K562 (cell line): Measurements from ENCODE around the gene GABRB1. TPM values are rescaled to one million over a fixed set of nuclear protein-coding genes. Genes with fewer than 3 reads are reported as not detected.

ENCODE experiments used
- ATAC-seq: fragments of 200-7000 bp; cut with Tn5 transposase; 3 replicates; pipeline ENCODE4 v1.9.1; 2020; ENCODE audit warnings: moderate library complexity
- BruUV-seq: library from RNA; stranded (reverse); fragments of 400-500 nt; replicated peaks from 2 replicates; lab custom pipeline; 2021; lab: Mats Ljungman, UMichigan
- CTCF ChIA-PET: fragments of 300-600 bp; formaldehyde crosslinking; extraction: SDS; loops from one replicate; lab custom pipeline; 2021; ENCODE audit warnings: low intra/inter-chr PET ratio; lab: Yijun Ruan, JAX
- POLR2A ChIA-PET: fragments of 300-600, 350-650 bp; sonication (Branson Sonifier 250); formaldehyde crosslinking; extraction: SDS; loops from one replicate; lab custom pipeline; 2021; ENCODE audit warnings: antibody characterized with exemption, inconsistent platforms; lab: Yijun Ruan, JAX
- DNase-seq, 4 experiments: peaks; one replicate each; pipeline versions ENCODE4 v3.0.0 to v3.0.0-alpha.2; 2011 to 2018; ENCODE audit warnings: low spot score in 3 of 4, mixed read lengths in 3 of 4; ENCODE audit errors: extremely low read depth in 1 of 4
- FAIRE-seq: peaks from 2 replicates; lab custom pipeline; 2011; peaks lifted over from hg19 to GRCh38; lab: Jason Lieb, UNC
- H2AFZ ChIP-seq: 2 replicates; pipeline ENCODE4 v1.6.0; 2011; ENCODE audit warnings: low read depth, low read length, control low read depth, inconsistent platforms
- H3K27ac ChIP-seq: fragments of 200-600 bp; 3 replicates; pipeline ENCODE4 v1.8.0; 2011; ENCODE audit warnings: low read depth, mild to moderate bottlenecking, control low read depth, inconsistent platforms, low read length, moderate library complexity, mixed read lengths; ENCODE audit errors: extremely low read depth
- H3K27me3 ChIP-seq, 2 experiments: fragments of 300-600 bp in 1 of 2; 2 replicates in 1 of 2; 3 replicates in 1 of 2; pipeline versions ENCODE4 v1.6.0 to v1.8.0; 2011; ENCODE audit warnings: inconsistent platforms in 2 of 2, low read length in 2 of 2, mild to moderate bottlenecking in 1 of 2, mixed read lengths in 1 of 2, moderate library complexity in 1 of 2; ENCODE audit not compliant: control insufficient read depth in 2 of 2, insufficient read depth in 2 of 2
- H3K36me3 ChIP-seq: fragments of 300-600 bp; 3 replicates; pipeline ENCODE4 v1.8.0; 2011; ENCODE audit warnings: mild to moderate bottlenecking, low read length, inconsistent platforms; ENCODE audit not compliant: control insufficient read depth, insufficient read depth
- H3K4me1 ChIP-seq, 2 experiments: fragments of 200-600 bp in 1 of 2; replicated peaks in 1 of 2; 2 replicates in 1 of 2; 3 replicates in 1 of 2; pipeline versions ENCODE4 v1.5.1 to v1.8.0; 2011; ENCODE audit warnings: inconsistent platforms in 2 of 2, low read length in 2 of 2, mild to moderate bottlenecking in 1 of 2, mixed read lengths in 1 of 2, moderate library complexity in 1 of 2; ENCODE audit not compliant: control insufficient read depth in 2 of 2, insufficient read depth in 2 of 2
- H3K4me2 ChIP-seq: 2 replicates; pipeline ENCODE4 v1.6.1; 2011; ENCODE audit warnings: low read length, control low read depth, inconsistent platforms, mixed read lengths; ENCODE audit not compliant: insufficient read depth
- H3K4me3 ChIP-seq: fragments of 200-600 bp; sonication (generic), shearing (Covaris generic); 2 replicates; pipeline ENCODE4 v1.5.1; 2016; ENCODE audit warnings: control low read depth, inconsistent platforms
- H3K79me2 ChIP-seq: fragments of 200-600 bp; 3 replicates; pipeline ENCODE4 v1.8.0; 2011; ENCODE audit warnings: low read length, inconsistent platforms; ENCODE audit not compliant: control insufficient read depth, insufficient read depth
- H3K9ac ChIP-seq, 2 experiments: 2 replicates each; pipeline versions ENCODE4 v1.6.0 to v1.6.1; 2011; ENCODE audit warnings: low read depth in 2 of 2, low read length in 2 of 2, control low read depth in 1 of 2, inconsistent platforms in 1 of 2, mild to moderate bottlenecking in 1 of 2, mixed read lengths in 1 of 2; ENCODE audit not compliant: insufficient read depth in 1 of 2
- H3K9me1 ChIP-seq: one replicate; pipeline ENCODE4 v1.6.0; 2011; ENCODE audit warnings: inconsistent platforms, mild to moderate bottlenecking, low read length, moderate library complexity; ENCODE audit not compliant: control insufficient read depth, insufficient read depth
- H3K9me3 ChIP-seq: replicated peaks from 2 replicates; pipeline ENCODE4 v1.5.1; 2011; ENCODE audit warnings: low read depth, low read length, inconsistent platforms; ENCODE audit not compliant: control insufficient read depth, insufficient read depth
- H4K20me1 ChIP-seq: replicated peaks from 2 replicates; pipeline ENCODE4 v1.6.1; 2011; ENCODE audit warnings: low read length, inconsistent platforms, mixed read lengths; ENCODE audit not compliant: control insufficient read depth, insufficient read depth
- DACH1 ChIP-seq: fragments of 450-650 bp; IDR thresholded peaks from 2 replicates; pipeline ENCODE4 v1.6.1; 2018; ENCODE audit not compliant: partially characterized antibody
- EP300 ChIP-seq: IDR thresholded peaks from 2 replicates; pipeline ENCODE4 v1.6.1; 2012; ENCODE audit warnings: low read length, improper control_type of control experiment
- KDM1A ChIP-seq, 2 experiments: fragments of 450-650 bp; IDR thresholded peaks; 2 replicates each; pipeline ENCODE4 v1.6.1; 2016; ENCODE audit warnings: mild to moderate bottlenecking in 2 of 2
- MCM7 ChIP-seq, 2 experiments: fragments of 450-650 bp; IDR thresholded peaks; 2 replicates each; pipeline ENCODE4 v1.6.1; 2016 to 2018
- SAP30 ChIP-seq: fragments of 200-600 bp; sonication (generic); IDR thresholded peaks from 2 replicates; pipeline ENCODE4 v1.6.1; 2012; ENCODE audit warnings: borderline replicate concordance, low read depth, mild to moderate bottlenecking, moderate library complexity, low read length, control low read depth, inconsistent platforms; ENCODE audit not compliant: insufficient read depth, poor library complexity, severe bottlenecking
- ZBTB11 ChIP-seq, 3 experiments: fragments of 200-800 bp in 1 of 3; fragments of 250-450 bp in 1 of 3; fragments of 450-650 bp in 1 of 3; sonication (Bioruptor Pico) in 1 of 3; sonication (Bioruptor generic) in 1 of 3; formaldehyde crosslinking in 1 of 3; IDR thresholded peaks; 2 replicates each; pipeline versions ENCODE4 v1.6.1 to v1.8.0; 2016 to 2022; ENCODE audit warnings: mild to moderate bottlenecking in 2 of 3, missing genetic modification characterization in 2 of 3, missing compliant biosample characterization in 1 of 3, moderate library complexity in 1 of 3
- ZNF75A ChIP-seq: fragments of 450-650 bp; formaldehyde crosslinking; IDR thresholded peaks from 2 replicates; pipeline ENCODE4 v1.4.0; 2020; ENCODE audit warnings: mild to moderate bottlenecking
- WGBS: fragments of 100-300 bp; shearing (Covaris generic); methylation state at CpG from one replicate; pipeline ENCODE4 v1.1.6; 2016; ENCODE audit warnings: low coverage, mixed read lengths; ENCODE audit not compliant: insufficient coverage; ENCODE audit errors: missing lambda C conversion rate; 5-methylcytosine and 5-hydroxymethylcytosine counted together
- in situ Hi-C: fragments of 300-500 bp; cut with MboI; formaldehyde crosslinking; loops from 4 replicates; pipeline ENCODE4 v1.15.0; 2018; ENCODE audit warnings: inconsistent platforms, mixed read lengths
- intact Hi-C: fragments of 100-400 bp; cut with micrococcal nuclease; formaldehyde crosslinking; loops from 2 replicates; pipeline ENCODE4 v1.14.2; 2022
- polyA plus RNA-seq, 8 experiments: library from polyadenylated mRNA; depleted of rRNA in 4 of 8; stranded (reverse) in 5 of 8; unstranded in 3 of 8; fragments of >200 nt; fragmentation: Nextera tagmentation in 2 of 8; fragmentation: Illumina TruSeq in 1 of 8; extraction: Ambion mirVana in 2 of 8; extraction: Trizol in 1 of 8; gene quantifications; 2 replicates each; pipeline versions ENCODE4 v1.2.1 to v1.2.3, GENCODE V29; 2011 to 2014; ENCODE audit warnings: inconsistent platforms in 1 of 8, missing spikeins in 1 of 8
- total RNA-seq, 7 experiments: library from RNA; depleted of rRNA in 6 of 7; stranded (reverse); fragments of >200 nt in 6 of 7; fragmentation: Illumina TruSeq in 2 of 7; extraction: Trizol in 2 of 7; gene quantifications; 2 replicates each; pipeline versions ENCODE4 v1.2.1 to v1.2.3, GENCODE V29; 2011 to 2021; ENCODE audit warnings: low replicate concordance in 1 of 7

Gene GABRB1
- total and polyA plus RNA-seq, 9 of the 15 experiments (the other 6 are each of a cell fraction or from before 2014, with no cell fraction given), result not detected

- H3K36me3 ChIP-seq, result no peaks in the 10 kb centered on the region
- H3K9me3 ChIP-seq, result no peaks in the 10 kb centered on the region
- TF ChIP-seq EP300 (no peak), SAP30 (no peak), MCM7 (IDR thresholded peaks at IDR 0.05) (no peak), DACH1 (no peak)
- no peaks in the 10 kb centered on the region for H3K27me3 ChIP-seq
- in situ Hi-C loops (no loop called here), intact Hi-C loops (no loop called here)
- no peak overlapping the region for H3K4me3 ChIP-seq
- no peak overlapping the region for H3K4me2 ChIP-seq
- H3K9me1 ChIP-seq, result no peaks in the 10 kb centered on the region
- POLR2A ChIA-PET, result no interaction called here
- H3K79me2 ChIP-seq, result no peaks in the 10 kb centered on the region
- H2AFZ ChIP-seq, result no peak overlapping the region
- no peak overlapping the region for H3K27ac ChIP-seq
- BruUV-seq, result no TSS peak
- no peak for DNase-seq
- H4K20me1 ChIP-seq, result no peaks in the 10 kb centered on the region
- H3K9ac ChIP-seq, result no peak overlapping the region
- no peak for FAIRE-seq
- 9% methylated on average over 1 of the region's 1 CpG for WGBS
- CTCF ChIA-PET, result no interaction called here
- no peaks in the 10 kb centered on the region for H3K4me1 ChIP-seq
- no peak for ATAC-seq
Observed at GRCh38 chr4:47207555-47207954, 176.2 kb downstream of the GABRB1 start.

DNA sequence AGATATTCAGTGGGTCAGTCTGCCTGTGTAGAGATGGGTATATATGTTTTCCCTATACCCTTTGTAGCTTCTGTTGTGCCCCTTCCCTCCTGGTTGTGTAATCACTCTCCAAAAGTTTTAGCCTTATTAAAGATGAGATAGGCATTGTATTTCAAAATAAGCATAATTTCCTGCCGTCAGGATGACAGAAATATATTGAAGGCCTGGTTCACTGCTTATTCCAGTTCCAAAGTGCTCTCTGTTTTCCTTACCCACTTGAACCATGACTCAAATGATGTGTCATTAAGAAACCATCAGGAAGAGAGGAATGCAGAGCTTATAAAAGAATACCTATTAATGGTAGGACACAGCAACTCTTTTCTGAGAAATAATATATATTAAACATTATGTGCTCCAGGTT is 178.5 kb downstream of the GABRB1 start:
- H3K9me1 ChIP-seq, result no peaks in the 10 kb centered on the region
- ATAC-seq (no peak), DNase-seq (no peak), FAIRE-seq (no peak)
- 0% methylated on average over 1 of the region's 1 CpG for WGBS
- no peak overlapping the region for H2AFZ ChIP-seq
- no peaks in the 10 kb centered on the region for H3K36me3 ChIP-seq
- intact Hi-C loops, result no loop called here
- H3K27me3 ChIP-seq, result no peaks in the 10 kb centered on the region
- H3K27ac ChIP-seq, result no peak overlapping the region
- POLR2A ChIA-PET, result interaction anchor here (0.7 kb wide), 1 partner anchor 70 kb away, joined by 3 read pairs; no protein-coding TSS in a partner anchor
- H3K9me3 ChIP-seq, result no peaks in the 10 kb centered on the region
- no peaks in the 10 kb centered on the region for H4K20me1 ChIP-seq
- no peak overlapping the region for H3K9ac ChIP-seq
- no peak overlapping the region for H3K4me3 ChIP-seq
- in situ Hi-C loops, result no loop called here
- no peaks in the 10 kb centered on the region for H3K4me1 ChIP-seq
- no TSS peak for BruUV-seq
- H3K4me2 ChIP-seq, result no peak overlapping the region
- H3K79me2 ChIP-seq, result no peaks in the 10 kb centered on the region
- no peak for TF ChIP-seq ZNF75A
- TF ChIP-seq ZBTB11 (CRISPR knock-in tag; IDR thresholded peaks at IDR 0.05), result no peak
- TF ChIP-seq KDM1A (IDR thresholded peaks at IDR 0.05), result no peak
- CTCF ChIA-PET, result no interaction called here
